Parathyroid adenoma (tissue), 2 donors: Measurements from ENCODE around the gene GBX2.

ENCODE experiments used
- H2AFZ ChIP-seq: fragments of 300-600 bp; sonication (generic); one replicate; pipeline ENCODE4 v1.7.0; 2017; ENCODE audit warnings: antibody characterized with exemption, mild to moderate bottlenecking
- H3K27ac ChIP-seq: fragments of 300-600 bp; sonication (generic); one replicate; pipeline ENCODE4 v1.7.0; 2017
- H3K27me3 ChIP-seq: fragments of 300-600 bp; sonication (generic); one replicate; pipeline ENCODE4 v1.7.0; 2017; ENCODE audit warnings: low read length; ENCODE audit not compliant: control insufficient read depth, insufficient read depth
- H3K36me3 ChIP-seq: fragments of 300-600 bp; sonication (generic); one replicate; pipeline ENCODE4 v1.7.0; 2017; ENCODE audit warnings: low read length; ENCODE audit not compliant: control insufficient read depth, insufficient read depth
- H3K4me1 ChIP-seq: fragments of 300-600 bp; sonication (generic); one replicate; pipeline ENCODE4 v1.7.0; 2017; ENCODE audit warnings: control low read depth
- H3K4me2 ChIP-seq: fragments of 300-600 bp; sonication (generic); one replicate; pipeline ENCODE4 v1.7.0; 2017; ENCODE audit warnings: low read length
- H3K4me3 ChIP-seq: fragments of 300-600 bp; sonication (generic); one replicate; pipeline ENCODE4 v1.7.0; 2017; ENCODE audit warnings: low read depth, low read length
- H3K79me2 ChIP-seq: fragments of 300-600 bp; sonication (generic); one replicate; pipeline ENCODE4 v1.7.0; 2017; ENCODE audit warnings: control low read depth
- H3K9ac ChIP-seq: fragments of 300-600 bp; sonication (generic); one replicate; pipeline ENCODE4 v1.7.0; 2017; ENCODE audit warnings: mild to moderate bottlenecking
- H3K9me3 ChIP-seq: fragments of 300-600 bp; sonication (generic); one replicate; pipeline ENCODE4 v1.7.0; 2017; ENCODE audit warnings: low read length; ENCODE audit not compliant: control insufficient read depth
- TF ChIP-seq, protein P1 (sequence below): fragments of 300-600 bp; sonication (generic); IDR thresholded peaks from one replicate; pipeline ENCODE4 v1.7.0; 2017; ENCODE audit warnings: antibody characterized with exemption, mild to moderate bottlenecking
- donor health status: primary hyperparathyroidism.

GBX2 gene

GRCh38 chr2:236137066-236137465, 31.1 kb downstream of the GBX2 start:
- TF ChIP-seq, protein P1, sequence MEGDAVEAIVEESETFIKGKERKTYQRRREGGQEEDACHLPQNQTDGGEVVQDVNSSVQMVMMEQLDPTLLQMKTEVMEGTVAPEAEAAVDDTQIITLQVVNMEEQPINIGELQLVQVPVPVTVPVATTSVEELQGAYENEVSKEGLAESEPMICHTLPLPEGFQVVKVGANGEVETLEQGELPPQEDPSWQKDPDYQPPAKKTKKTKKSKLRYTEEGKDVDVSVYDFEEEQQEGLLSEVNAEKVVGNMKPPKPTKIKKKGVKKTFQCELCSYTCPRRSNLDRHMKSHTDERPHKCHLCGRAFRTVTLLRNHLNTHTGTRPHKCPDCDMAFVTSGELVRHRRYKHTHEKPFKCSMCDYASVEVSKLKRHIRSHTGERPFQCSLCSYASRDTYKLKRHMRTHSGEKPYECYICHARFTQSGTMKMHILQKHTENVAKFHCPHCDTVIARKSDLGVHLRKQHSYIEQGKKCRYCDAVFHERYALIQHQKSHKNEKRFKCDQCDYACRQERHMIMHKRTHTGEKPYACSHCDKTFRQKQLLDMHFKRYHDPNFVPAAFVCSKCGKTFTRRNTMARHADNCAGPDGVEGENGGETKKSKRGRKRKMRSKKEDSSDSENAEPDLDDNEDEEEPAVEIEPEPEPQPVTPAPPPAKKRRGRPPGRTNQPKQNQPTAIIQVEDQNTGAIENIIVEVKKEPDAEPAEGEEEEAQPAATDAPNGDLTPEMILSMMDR, result no peak
- H2AFZ ChIP-seq, result no peak overlapping the region
- H3K36me3 ChIP-seq, result no peaks in the 10 kb centered on the region
- no peak overlapping the region for H3K4me2 ChIP-seq
- no peak overlapping the region for H3K9ac ChIP-seq
- H3K79me2 ChIP-seq, result no peaks in the 10 kb centered on the region
- H3K9me3 ChIP-seq, result no peaks in the 10 kb centered on the region
- H3K27ac ChIP-seq, result no peak overlapping the region
- no peak overlapping the region for H3K4me3 ChIP-seq
- H3K4me1 ChIP-seq, result no peaks in the 10 kb centered on the region
- H3K27me3 ChIP-seq, result no peaks in the 10 kb centered on the region

DNA sequence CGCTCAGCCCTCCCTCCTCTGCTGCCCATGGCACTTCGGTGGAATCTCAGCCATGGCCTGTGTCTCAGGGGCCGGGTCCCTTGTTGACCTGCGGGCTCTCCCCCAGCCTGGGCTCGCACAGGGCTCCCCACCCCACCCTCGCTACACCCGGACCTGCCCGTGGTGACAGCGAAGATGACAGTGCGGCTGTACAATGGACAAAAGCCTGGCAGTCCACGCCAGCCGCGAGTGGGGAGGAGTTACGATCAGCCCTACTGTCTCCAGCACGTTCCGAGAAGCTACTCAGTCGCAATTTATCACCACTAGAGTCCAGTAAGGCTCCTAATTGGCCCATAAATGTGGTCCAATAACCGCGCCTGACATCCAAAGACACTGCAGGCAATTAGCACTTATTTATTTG, 31.6 kb downstream of the GBX2 start:
- Histone ChIP-seq H3K9ac (no peak overlapping the region), H3K4me2 (no peak overlapping the region), H3K36me3 (no peaks in the 10 kb centered on the region), H3K79me2 (no peaks in the 10 kb centered on the region), H3K9me3 (no peaks in the 10 kb centered on the region), H3K4me3 (no peak overlapping the region), H3K27me3 (no peaks in the 10 kb centered on the region), H3K27ac (no peak overlapping the region), H3K4me1 (no peaks in the 10 kb centered on the region), H2AFZ (no peak overlapping the region)
- TF ChIP-seq, protein P1, result no peak

GRCh38 chr2:236133410-236134012, 34.7 kb downstream of the GBX2 start:
- H3K9ac ChIP-seq, result no peak overlapping the region
- no peak overlapping the region for H3K4me2 ChIP-seq
- H3K36me3 ChIP-seq, result no peaks in the 10 kb centered on the region
- no peaks in the 10 kb centered on the region for H3K9me3 ChIP-seq
- H3K27ac ChIP-seq, result no peak overlapping the region
- H2AFZ ChIP-seq, result no peak overlapping the region
- H3K4me3 ChIP-seq, result no peak overlapping the region
- no peaks in the 10 kb centered on the region for H3K27me3 ChIP-seq
- no peaks in the 10 kb centered on the region for H3K4me1 ChIP-seq
- no peaks in the 10 kb centered on the region for H3K79me2 ChIP-seq
- TF ChIP-seq, protein P1, result no peak

DNA sequence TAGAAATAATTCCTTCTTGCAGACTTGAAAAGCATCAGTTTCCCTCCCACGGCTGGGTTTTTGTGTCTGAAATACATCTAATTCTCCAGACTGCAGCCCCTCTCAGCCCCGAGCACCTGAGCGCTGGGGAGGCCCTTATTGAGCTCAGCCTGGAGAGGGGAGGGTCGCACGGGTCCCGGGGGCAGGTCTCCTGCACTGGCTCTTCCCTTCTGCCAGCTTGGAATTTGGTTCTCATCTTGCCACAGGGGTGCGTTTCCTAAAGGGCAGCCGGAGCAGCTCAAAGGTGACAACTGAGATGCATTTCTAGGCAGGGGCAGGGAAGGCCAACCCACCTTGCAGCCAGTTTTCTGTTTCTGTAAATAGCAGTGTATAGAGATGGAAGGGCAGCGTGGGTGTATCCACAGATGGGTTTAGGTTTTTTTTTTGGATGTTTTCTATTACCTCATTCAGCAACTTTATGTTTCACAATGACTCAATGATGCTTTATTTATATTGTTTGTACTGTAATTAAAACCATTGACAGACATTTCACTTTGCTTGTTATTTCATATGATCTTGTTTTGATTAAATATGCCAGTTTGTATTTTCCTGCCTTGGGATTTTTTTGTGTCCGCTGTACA, 37.0 kb downstream of the GBX2 start:
- H2AFZ ChIP-seq, result no peak overlapping the region
- TF ChIP-seq, protein P1, result no peak

More for the DNA sequence above, 37.0 kb downstream of the GBX2 start:
- no peak overlapping the region for H3K9ac ChIP-seq
- H3K27me3 ChIP-seq, result no peaks in the 10 kb centered on the region
- H3K27ac ChIP-seq, result no peak overlapping the region
- H3K36me3 ChIP-seq, result no peaks in the 10 kb centered on the region
- H3K79me2 ChIP-seq, result no peaks in the 10 kb centered on the region
- H3K4me2 ChIP-seq, result no peak overlapping the region
- H3K4me3 ChIP-seq, result no peak overlapping the region
- H3K4me1 ChIP-seq, result no peaks in the 10 kb centered on the region
- H3K9me3 ChIP-seq, result no peaks in the 10 kb centered on the region
